ENCODE measurements around the gene KRTAP5-7.

DNA sequence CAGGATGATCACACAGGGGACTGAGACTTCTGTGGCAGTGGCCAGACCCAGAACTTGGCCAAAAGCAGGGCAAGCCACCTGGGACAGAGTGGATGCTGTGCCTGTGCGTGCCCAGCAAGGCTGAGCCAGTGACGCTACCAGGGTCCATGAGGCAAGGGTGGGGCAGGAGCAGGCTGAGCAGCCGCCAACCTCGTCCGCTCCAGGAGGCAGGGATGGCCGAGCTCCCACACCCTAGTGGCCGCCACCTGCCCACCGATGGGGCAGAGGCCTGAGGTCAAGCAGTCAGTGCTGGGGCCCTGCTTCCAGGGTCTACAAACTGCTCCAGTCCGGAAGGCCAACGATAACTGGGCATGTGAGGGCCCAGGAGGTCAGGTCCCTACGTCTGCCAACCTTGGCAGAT, 28.4 kb downstream of the KRTAP5-7 start:
- TF ChIP-seq, protein P1, sequence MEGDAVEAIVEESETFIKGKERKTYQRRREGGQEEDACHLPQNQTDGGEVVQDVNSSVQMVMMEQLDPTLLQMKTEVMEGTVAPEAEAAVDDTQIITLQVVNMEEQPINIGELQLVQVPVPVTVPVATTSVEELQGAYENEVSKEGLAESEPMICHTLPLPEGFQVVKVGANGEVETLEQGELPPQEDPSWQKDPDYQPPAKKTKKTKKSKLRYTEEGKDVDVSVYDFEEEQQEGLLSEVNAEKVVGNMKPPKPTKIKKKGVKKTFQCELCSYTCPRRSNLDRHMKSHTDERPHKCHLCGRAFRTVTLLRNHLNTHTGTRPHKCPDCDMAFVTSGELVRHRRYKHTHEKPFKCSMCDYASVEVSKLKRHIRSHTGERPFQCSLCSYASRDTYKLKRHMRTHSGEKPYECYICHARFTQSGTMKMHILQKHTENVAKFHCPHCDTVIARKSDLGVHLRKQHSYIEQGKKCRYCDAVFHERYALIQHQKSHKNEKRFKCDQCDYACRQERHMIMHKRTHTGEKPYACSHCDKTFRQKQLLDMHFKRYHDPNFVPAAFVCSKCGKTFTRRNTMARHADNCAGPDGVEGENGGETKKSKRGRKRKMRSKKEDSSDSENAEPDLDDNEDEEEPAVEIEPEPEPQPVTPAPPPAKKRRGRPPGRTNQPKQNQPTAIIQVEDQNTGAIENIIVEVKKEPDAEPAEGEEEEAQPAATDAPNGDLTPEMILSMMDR (conservative IDR thresholded peaks at IDR 0.05) = no peak
- TF ChIP-seq EZH2 (IDR thresholded peaks at IDR 0.05; ENCODE audit: low read depth) = no peak

All from PC-9 (cell line).